HG03442 (cell line): Measurements from ENCODE around the gene SLC25A38.

Experiments
- ATAC-seq: cut with Tn5 transposase; IDR thresholded peaks from one replicate; pipeline ENCODE4 v1.9.1; 2021; ENCODE audit warnings: mild to moderate bottlenecking, moderate library complexity; ENCODE audit not compliant: unreplicated experiment

The SLC25A38 gene

GRCh38 chr3:39376959-39377634, 6.1 kb upstream of the SLC25A38 start:
- ATAC-seq: no peak

- ATAC-seq: peak; percentile 73
Observed at GRCh38 chr3:39378088-39378487, 5.1 kb upstream of the SLC25A38 start.

- ATAC-seq: no peak
Observed at GRCh38 chr3:39378957-39379777, 4.0 kb upstream of the SLC25A38 start.

GRCh38 chr3:39379778-39380155, 3.4 kb upstream of the SLC25A38 start:
- ATAC-seq: no peak

GRCh38 chr3:39381432-39381831, 1.7 kb upstream of the SLC25A38 start:
- ATAC-seq: no peak

GRCh38 chr3:39383881-39384664, 903 bp downstream of the SLC25A38 start:
- ATAC-seq: peak; percentile 60

GRCh38 chr3:39384665-39385000, 1.5 kb downstream of the SLC25A38 start:
- ATAC-seq: no peak

- ATAC-seq: no peak
Observed at GRCh38 chr3:39385456-39386090, 2.4 kb downstream of the SLC25A38 start.

- ATAC-seq: no peak
Observed at GRCh38 chr3:39386318-39386717, 3.1 kb downstream of the SLC25A38 start.

- ATAC-seq: no peak
Observed at GRCh38 chr3:39387411-39387975, 4.3 kb downstream of the SLC25A38 start.

GRCh38 chr3:39388153-39388552, 5.0 kb downstream of the SLC25A38 start:
- no peak for ATAC-seq

- ATAC-seq: peak; percentile 78
Observed at GRCh38 chr3:39388741-39389248, 5.6 kb downstream of the SLC25A38 start.

GRCh38 chr3:39390181-39390580, 7.0 kb downstream of the SLC25A38 start:
- ATAC-seq: no peak

GRCh38 chr3:39396690-39397089, 13.5 kb downstream of the SLC25A38 start:
- no peak for ATAC-seq

GRCh38 chr3:39398700-39399099, 15.5 kb downstream of the SLC25A38 start:
- no peak for ATAC-seq

GRCh38 chr3:39401983-39402382, 18.8 kb downstream of the SLC25A38 start:
- ATAC-seq: no peak

GRCh38 chr3:39404943-39405686, 21.9 kb downstream of the SLC25A38 start:
- ATAC-seq: no peak

GRCh38 chr3:39405687-39406367, 22.7 kb downstream of the SLC25A38 start:
- no peak for ATAC-seq
